Neural progenitor cell (in vitro differentiated cells): ENCODE data around the gene SLC4A7. TPM values are rescaled to one million over a fixed set of nuclear protein-coding genes. Genes with fewer than 3 reads are reported as not detected.

Source experiments
- DNase-seq: peaks from one replicate; pipeline ENCODE4 v3.0.0-alpha.2; 2016; ENCODE audit warnings: low spot score
- H2AFZ ChIP-seq: fragments of 200-600 bp; sonication (generic); replicated peaks from 2 replicates; pipeline ENCODE4 v1.6.1; 2016; ENCODE audit warnings: antibody characterized with exemption
- H3F3A ChIP-seq: fragments of 200-600 bp; sonication (generic); 2 replicates; pipeline ENCODE4 v1.6.1; 2016; ENCODE audit warnings: antibody characterized with exemption, low read depth
- H3K27ac ChIP-seq: fragments of 200-600 bp; sonication (generic); 2 replicates; pipeline ENCODE4 v1.5.1; 2016; ENCODE audit warnings: mild to moderate bottlenecking
- H3K27me3 ChIP-seq: fragments of 200-600 bp; sonication (generic); 2 replicates; pipeline ENCODE4 v1.6.1; 2016; ENCODE audit warnings: mild to moderate bottlenecking, moderate library complexity
- H3K36me3 ChIP-seq: fragments of 200-600 bp; sonication (generic); 2 replicates; pipeline ENCODE4 v1.5.1; 2016
- H3K4me1 ChIP-seq: fragments of 200-600 bp; sonication (generic); 2 replicates; pipeline ENCODE4 v1.6.1; 2016; ENCODE audit warnings: mixed run types
- H3K4me2 ChIP-seq: fragments of 200-600 bp; sonication (generic); 2 replicates; pipeline ENCODE4 v1.6.1; 2016
- H3K4me3 ChIP-seq: fragments of 200-600 bp; sonication (generic); 2 replicates; pipeline ENCODE4 v1.5.1; 2016
- H3K79me2 ChIP-seq: fragments of 200-600 bp; sonication (generic); 2 replicates; pipeline ENCODE4 v1.6.1; 2016; ENCODE audit warnings: low read depth
- H3K9ac ChIP-seq: fragments of 200-600 bp; sonication (generic); 2 replicates; pipeline ENCODE4 v1.6.1; 2016
- H3K9me3 ChIP-seq: fragments of 200-600 bp; sonication (generic); 2 replicates; pipeline ENCODE4 v1.5.1; 2016; ENCODE audit warnings: low read depth
- H4K20me1 ChIP-seq: fragments of 200-600 bp; sonication (generic); 2 replicates; pipeline ENCODE4 v1.6.1; 2016; ENCODE audit warnings: low read depth
- H3K27ac Mint-ChIP-seq: 3 replicates; pipeline ENCODE4 v1.8.0; 2021; ENCODE audit warnings: mixed read lengths
- H3K27me3 Mint-ChIP-seq: 2 replicates; pipeline ENCODE4 v1.8.0; 2022; ENCODE audit warnings: low read depth, mild to moderate bottlenecking, inconsistent platforms, moderate library complexity, mixed read lengths; ENCODE audit not compliant: insufficient read depth
- H3K36me3 Mint-ChIP-seq: 3 replicates; pipeline ENCODE4 v1.8.0; 2021; ENCODE audit warnings: mixed read lengths
- H3K4me1 Mint-ChIP-seq: 3 replicates; pipeline ENCODE4 v1.8.0; 2021; ENCODE audit warnings: mixed read lengths
- H3K4me3 Mint-ChIP-seq: 3 replicates; pipeline ENCODE4 v1.8.0; 2021; ENCODE audit warnings: mild to moderate bottlenecking, moderate library complexity, mixed read lengths
- H3K9me3 Mint-ChIP-seq: 3 replicates; pipeline ENCODE4 v1.8.0; 2020; ENCODE audit warnings: mixed read lengths
- EZH2 ChIP-seq: fragments of 200-600 bp; sonication (generic); IDR thresholded peaks from 2 replicates; pipeline ENCODE4 v1.6.1; 2017; ENCODE audit warnings: antibody characterized with exemption, mild to moderate bottlenecking, moderate library complexity
- EZH2phosphoT487 ChIP-seq: fragments of 200-600 bp; sonication (generic); IDR thresholded peaks from 2 replicates; pipeline ENCODE4 v1.6.1; 2017; ENCODE audit warnings: antibody characterized with exemption
- total RNA-seq: library from RNA; depleted of rRNA; stranded (reverse); fragments of >200 nt; gene quantifications from 2 replicates; pipeline ENCODE4 v1.2.3, GENCODE V29; 2015; ENCODE audit warnings: low replicate concordance
- TF ChIP-seq, protein P1 (sequence below): fragments of 200-600 bp; sonication (generic); IDR thresholded peaks from 2 replicates; pipeline ENCODE4 v1.5.1; 2017; ENCODE audit warnings: antibody characterized with exemption, mild to moderate bottlenecking

The SLC4A7 gene
- total RNA-seq, 1 donor from 2014 or later = 114 TPM

GRCh38 chr3:27356976-27357375 is 127.2 kb downstream of the SLC4A7 start:
- Histone ChIP-seq H3K79me2 (no peaks in the 10 kb centered on the region), H4K20me1 (no peaks in the 10 kb centered on the region), H3K27me3 (no peaks in the 10 kb centered on the region), H3K36me3 (no peaks in the 10 kb centered on the region), H3K4me1 (peaks cover 27% of the 10 kb centered on the region), H3K4me2 (no peak overlapping the region), H3K27ac (no peak overlapping the region), H3K9me3 (no peaks in the 10 kb centered on the region), H3K9ac (no peak overlapping the region), H2AFZ (no peak overlapping the region), H3F3A (no peaks in the 10 kb centered on the region), H3K4me3 (no peak overlapping the region)
- TF ChIP-seq, protein P1, sequence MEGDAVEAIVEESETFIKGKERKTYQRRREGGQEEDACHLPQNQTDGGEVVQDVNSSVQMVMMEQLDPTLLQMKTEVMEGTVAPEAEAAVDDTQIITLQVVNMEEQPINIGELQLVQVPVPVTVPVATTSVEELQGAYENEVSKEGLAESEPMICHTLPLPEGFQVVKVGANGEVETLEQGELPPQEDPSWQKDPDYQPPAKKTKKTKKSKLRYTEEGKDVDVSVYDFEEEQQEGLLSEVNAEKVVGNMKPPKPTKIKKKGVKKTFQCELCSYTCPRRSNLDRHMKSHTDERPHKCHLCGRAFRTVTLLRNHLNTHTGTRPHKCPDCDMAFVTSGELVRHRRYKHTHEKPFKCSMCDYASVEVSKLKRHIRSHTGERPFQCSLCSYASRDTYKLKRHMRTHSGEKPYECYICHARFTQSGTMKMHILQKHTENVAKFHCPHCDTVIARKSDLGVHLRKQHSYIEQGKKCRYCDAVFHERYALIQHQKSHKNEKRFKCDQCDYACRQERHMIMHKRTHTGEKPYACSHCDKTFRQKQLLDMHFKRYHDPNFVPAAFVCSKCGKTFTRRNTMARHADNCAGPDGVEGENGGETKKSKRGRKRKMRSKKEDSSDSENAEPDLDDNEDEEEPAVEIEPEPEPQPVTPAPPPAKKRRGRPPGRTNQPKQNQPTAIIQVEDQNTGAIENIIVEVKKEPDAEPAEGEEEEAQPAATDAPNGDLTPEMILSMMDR = no peak
- TF ChIP-seq EZH2 = no peak
- no peak for TF ChIP-seq EZH2phosphoT487
- Mint-ChIP-seq H3K27ac (no peak overlapping the region), H3K27me3 (peaks cover 2% of the 10 kb centered on the region), H3K4me1 (peaks cover 13% of the 10 kb centered on the region), H3K4me3 (no peak overlapping the region), H3K36me3 (no peaks in the 10 kb centered on the region), H3K9me3 (no peaks in the 10 kb centered on the region)
- DNase-seq = no peak

- peak overlapping the region; percentile 31 for H3K4me2 ChIP-seq
- H3K4me1 Mint-ChIP-seq = no peaks in the 10 kb centered on the region
- no peaks in the 10 kb centered on the region for H3K9me3 ChIP-seq
- peaks cover 2% of the 10 kb centered on the region for H3K27me3 Mint-ChIP-seq
- H3K4me3 ChIP-seq = no peak overlapping the region
- H3K27ac Mint-ChIP-seq = no peak overlapping the region
- no peaks in the 10 kb centered on the region for H3K9me3 Mint-ChIP-seq
- H3K27me3 ChIP-seq = no peaks in the 10 kb centered on the region
- no peak overlapping the region for H2AFZ ChIP-seq
- no peaks in the 10 kb centered on the region for H3K36me3 Mint-ChIP-seq
- H3K36me3 ChIP-seq = no peaks in the 10 kb centered on the region
- H3K4me1 ChIP-seq = peaks cover 28% of the 10 kb centered on the region
- peak; percentile 50 for DNase-seq
- no peak for TF ChIP-seq EZH2
- TF ChIP-seq, protein P1 = no peak
- H3F3A ChIP-seq = no peaks in the 10 kb centered on the region
- H3K4me3 Mint-ChIP-seq = no peak overlapping the region
- H3K27ac ChIP-seq = no peak overlapping the region
- H3K79me2 ChIP-seq = no peaks in the 10 kb centered on the region
- H3K9ac ChIP-seq = no peak overlapping the region
- no peaks in the 10 kb centered on the region for H4K20me1 ChIP-seq
These were observed 129.5 kb downstream of the SLC4A7 start for GRCh38 chr3:27354588-27355203.

DNA sequence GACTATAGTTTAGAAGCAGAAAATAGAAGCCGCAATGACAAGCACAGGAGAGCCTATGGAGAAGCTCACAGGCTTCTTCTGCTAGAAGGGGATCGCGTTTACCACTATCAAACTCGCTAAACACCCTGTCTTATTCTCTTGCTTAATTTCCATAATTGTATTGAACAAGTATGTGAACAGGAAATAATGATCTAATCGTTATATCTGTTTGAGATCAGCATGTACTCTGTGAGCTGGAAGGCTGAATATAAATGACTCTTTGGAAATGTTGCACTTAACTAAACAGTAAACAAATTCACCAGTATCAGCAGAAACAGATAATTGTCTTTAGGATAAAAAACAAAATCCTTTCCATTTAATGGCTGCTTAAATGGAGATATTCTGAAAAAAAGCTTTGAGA is 130.0 kb downstream of the SLC4A7 start:
- H3K79me2 ChIP-seq = no peaks in the 10 kb centered on the region
- H3K4me3 ChIP-seq = no peak overlapping the region
- peaks cover 31% of the 10 kb centered on the region for H3K4me1 ChIP-seq
- H4K20me1 ChIP-seq = no peaks in the 10 kb centered on the region
- TF ChIP-seq EZH2 = no peak
- TF ChIP-seq, protein P1 = no peak
- TF ChIP-seq EZH2phosphoT487 = no peak
- no peaks in the 10 kb centered on the region for H3F3A ChIP-seq
- Mint-ChIP-seq H3K27ac (no peak overlapping the region), H3K27me3 (peaks cover 2% of the 10 kb centered on the region), H3K36me3 (no peaks in the 10 kb centered on the region), H3K9me3 (no peaks in the 10 kb centered on the region), H3K4me3 (no peak overlapping the region), H3K4me1 (no peaks in the 10 kb centered on the region)
- no peak overlapping the region for H3K27ac ChIP-seq
- H2AFZ ChIP-seq = peak overlapping the region; percentile 15
- H3K4me2 ChIP-seq = peak overlapping the region; percentile 31
- H3K36me3 ChIP-seq = no peaks in the 10 kb centered on the region
- no peaks in the 10 kb centered on the region for H3K27me3 ChIP-seq
- no peak overlapping the region for H3K9ac ChIP-seq
- no peaks in the 10 kb centered on the region for H3K9me3 ChIP-seq
- DNase-seq = no peak
